Motor neuron (in vitro differentiated cells): ENCODE results near the gene ZBTB21. TPM values are rescaled to one million over a fixed set of nuclear protein-coding genes. Genes with fewer than 3 reads are reported as not detected.
"Not testable (repeated sequence)": the region's sequence is repeated elsewhere in the genome, so short reads cannot be mapped to it uniquely, and the experiment has no call there.

Experiments
- ATAC-seq, 8 experiments: fragments of 200-7000 bp; cut with Tn5 transposase; replicated peaks in 6 of 8; 2 replicates each; pipeline ENCODE4 v1.8.0; 2021; ENCODE audit warnings: mild to moderate bottlenecking in 8 of 8, moderate library complexity in 8 of 8
- H3K27ac ChIP-seq, 2 donors: fragments of 250-450 bp; sonication (Bioruptor Pico); 2 replicates each; pipeline ENCODE4 v1.9.0; 2021; ENCODE audit warnings: antibody characterized with exemption in 2 of 2, mild to moderate bottlenecking in 2 of 2, moderate library complexity in 1 of 2
- H3K4me1 ChIP-seq, 2 donors: fragments of 250-450 bp; sonication (Bioruptor Pico); replicated peaks in 1 of 2; 2 replicates each; pipeline ENCODE4 v1.6.1; 2021; ENCODE audit warnings: antibody characterized with exemption in 2 of 2, mild to moderate bottlenecking in 2 of 2, moderate library complexity in 1 of 2
- H3K4me3 ChIP-seq, 5 donors: fragments of 250-450 bp; sonication (Bioruptor Pico); 2 replicates each; pipeline ENCODE4 v1.9.0; 2021; ENCODE audit warnings: antibody characterized with exemption in 5 of 5, mild to moderate bottlenecking in 5 of 5, moderate library complexity in 4 of 5
- WGBS, 10 experiments: fragments of 450-650 bp; shearing (Covaris generic); methylation state at CpG; one replicate each; pipeline ENCODE4 v1.0.0; 2022; 5-methylcytosine and 5-hydroxymethylcytosine counted together
- in situ Hi-C, 9 experiments: fragments of 400-800 bp; cut with MboI; loops; one replicate each; pipeline ENCODE4 v1.15.0; 2021; ENCODE audit warnings: low sequenced_read_pairs in 9 of 9, low pct_unique_long_range_greater_than_20kb in 2 of 9; ENCODE audit not compliant: unreplicated experiment in 9 of 9
- total RNA-seq, 8 experiments: library from RNA; unstranded; fragments of 300-600 nt; gene quantifications; 2 replicates each; pipeline versions ENCODE4 v1.2.3 to v1.2.4, GENCODE V29; 2022

The ZBTB21 gene
- total RNA-seq, 8 experiments from 2014 or later: 9.0 to 22.3 (median 14.2) TPM

- WGBS, 10 experiments: 83 to 100% (median 93%) methylated on average over 1 to 8 of the region's 20 CpGs; no CpG with 5 or more reads in 1 of the 10 experiments
- in situ Hi-C loops: no loop called here
- ATAC-seq: no peak
- H3K4me3 ChIP-seq: no peak overlapping the region
- H3K4me1 ChIP-seq: peaks cover 0 to 9% of the 10 kb centered on the region in 2 donors
- H3K27ac ChIP-seq: no peak overlapping the region
Observed at GRCh38 chr21:41954654-41955499, 55.3 kb downstream of the ZBTB21 start.

- H3K27ac ChIP-seq: peak within 1 kb of the TSS in 1 of 2 donors; percentile 5
- ATAC-seq: peak; percentile 70 to 82 (median 77)
Observed at GRCh38 chr21:41953831-41954653, 56.1 kb downstream of the ZBTB21 start, which contains the start of gene C2CD2. C2CD2 (minus strand) TSS chr21:41954018; CDS start chr21:41953648, 370 bp downstream.

DNA sequence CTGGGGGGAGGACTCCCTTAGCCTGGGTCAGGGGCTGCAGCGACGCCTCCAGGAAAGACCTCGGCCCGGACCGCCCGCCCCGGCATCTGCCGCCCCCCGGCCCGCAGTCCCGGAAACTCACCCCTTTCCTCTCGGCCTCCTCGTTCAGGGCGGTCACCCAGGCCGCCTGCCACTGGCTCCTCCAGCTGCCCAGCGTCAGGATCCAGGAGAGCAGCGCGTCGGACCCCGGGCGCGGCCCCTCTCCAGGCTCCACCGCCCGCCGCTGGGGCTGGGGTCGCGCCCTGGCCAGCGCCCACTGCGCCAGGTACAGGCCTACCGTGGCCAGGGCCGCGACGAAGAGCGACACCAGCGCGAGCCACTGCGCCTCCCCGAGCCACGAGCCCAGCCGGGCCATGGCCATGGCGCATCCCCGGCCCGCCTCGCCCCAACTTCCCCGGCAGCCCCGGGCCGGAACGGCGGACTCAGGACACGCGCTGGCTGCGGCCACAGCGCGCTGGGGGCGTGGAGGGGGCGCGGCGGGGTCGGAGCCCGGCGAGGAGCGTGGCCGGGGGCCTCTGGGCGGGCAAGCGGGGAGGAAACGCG lies 56.8 kb downstream of the ZBTB21 start:
- peaks cover 0 to 9% of the 10 kb centered on the region in 2 donors for H3K4me1 ChIP-seq
- in situ Hi-C loops: no loop called here
- ATAC-seq: peak; percentile 43 to 62 (median 48)
- peak overlapping the region; percentile 31 to 52 (median 39) for H3K4me3 ChIP-seq
- H3K27ac ChIP-seq: no peak overlapping the region
- no CpG with 5 or more reads among the region's 67 CpGs for WGBS, 10 experiments

More at GRCh38 chr21:41953831-41954653, 56.1 kb downstream of the ZBTB21 start, which contains the start of gene C2CD2:
- in situ Hi-C loops: no loop called here
- H3K4me3 ChIP-seq: peak within 1 kb of the TSS; percentile 31 to 52 (median 39)
- peaks cover 0 to 9% of the 10 kb centered on the region in 2 donors for H3K4me1 ChIP-seq
- 80% methylated on average over 1 of the region's 85 CpGs; no CpG with 5 or more reads in 9 of the 10 experiments for WGBS, 10 experiments

GRCh38 chr21:41952568-41953248 lies 57.5 kb downstream of the ZBTB21 start:
- Histone ChIP-seq H3K4me3 (peak overlapping the region; percentile 31 to 52 (median 39)), H3K4me1 (peaks cover 0 to 9% of the 10 kb centered on the region in 2 donors), H3K27ac (no peak overlapping the region)
- peak in 5 of 8 experiments; percentile 4 to 12 (median 8) for ATAC-seq
- in situ Hi-C loops: no loop called here
- 54 to 100% (median 74%) methylated on average over 2 to 16 of the region's 30 CpGs; no CpG with 5 or more reads in 2 of the 10 experiments for WGBS, 10 experiments

- ATAC-seq: no peak
- Histone ChIP-seq H3K27ac (no peak overlapping the region), H3K4me3 (no peak overlapping the region), H3K4me1 (peaks cover 0 to 9% of the 10 kb centered on the region in 2 donors)
- WGBS, 10 experiments: 60 to 100% (median 88%) methylated on average over 1 to 5 of the region's 5 CpGs; no CpG with 5 or more reads in 3 of the 10 experiments
- in situ Hi-C loops: no loop called here
Observed at GRCh38 chr21:41951876-41952567, 58.1 kb downstream of the ZBTB21 start.

- peaks cover 0 to 9% of the 10 kb centered on the region in 2 donors for H3K4me1 ChIP-seq
- WGBS, 10 experiments: 17 to 68% (median 30%) methylated on average over 1 to 3 of the region's 14 CpGs; no CpG with 5 or more reads in 5 of the 10 experiments
- H3K27ac ChIP-seq: no peak overlapping the region
- no peak for ATAC-seq
- in situ Hi-C loops: no loop called here
- no peak overlapping the region for H3K4me3 ChIP-seq
Observed at GRCh38 chr21:41950941-41951351, 59.2 kb downstream of the ZBTB21 start.

DNA sequence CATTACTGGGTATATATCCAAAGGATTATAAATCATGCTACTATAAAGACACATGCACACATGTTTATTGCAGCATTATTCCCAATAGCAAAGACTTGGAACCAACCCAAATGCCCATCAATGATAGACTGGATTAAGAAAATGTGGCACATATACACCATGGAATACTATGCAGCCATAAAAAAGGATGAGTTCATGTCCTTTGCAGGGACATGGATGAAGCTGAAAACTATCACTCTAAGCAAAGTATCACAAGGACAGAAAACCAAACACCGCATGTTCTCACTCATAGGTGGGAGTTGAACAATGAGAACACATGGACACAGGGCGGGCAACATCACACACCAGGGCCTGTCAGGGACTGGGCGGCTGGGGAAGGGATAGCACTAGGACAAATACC lies 60.5 kb downstream of the ZBTB21 start:
- in situ Hi-C loops: loop anchor here in 1 of 9 experiments (25.0 kb wide), 1 partner anchor 163 kb away; no protein-coding TSS in a partner anchor
- ATAC-seq, H3K27ac ChIP-seq, H3K4me3 ChIP-seq, H3K4me1 ChIP-seq: not testable (repeated sequence)
- 94 to 100% (median 100%) methylated on average over 1 to 3 of the region's 3 CpGs; no CpG with 5 or more reads in 5 of the 10 experiments for WGBS, 10 experiments

GRCh38 chr21:41948901-41949300 lies 61.3 kb downstream of the ZBTB21 start:
- in situ Hi-C loops: loop anchor here in 1 of 9 experiments (25.0 kb wide), 1 partner anchor 163 kb away; no protein-coding TSS in a partner anchor
- 90 to 100% (median 100%) methylated on average over 1 to 8 of the region's 11 CpGs; no CpG with 5 or more reads in 2 of the 10 experiments for WGBS, 10 experiments
- ATAC-seq: no peak
- Histone ChIP-seq H3K4me1 (peaks cover 0 to 5% of the 10 kb centered on the region in 2 donors), H3K27ac (no peak overlapping the region), H3K4me3 (no peak overlapping the region)

- H3K4me1 ChIP-seq: peaks cover 0 to 5% of the 10 kb centered on the region in 2 donors
- H3K4me3 ChIP-seq: no peak overlapping the region
- in situ Hi-C loops: loop anchor here in 1 of 9 experiments (25.0 kb wide), 1 partner anchor 164 kb away; no protein-coding TSS in a partner anchor
- H3K27ac ChIP-seq: no peak overlapping the region
- ATAC-seq: peak in 5 of 8 experiments; percentile 26 to 64 (median 56)
- WGBS, 10 experiments: 43 to 100% (median 85%) methylated on average over 1 to 3 of the region's 9 CpGs; no CpG with 5 or more reads in 4 of the 10 experiments
Observed at GRCh38 chr21:41948078-41948895, 61.9 kb downstream of the ZBTB21 start.

- Histone ChIP-seq H3K4me1 (no peaks in the 10 kb centered on the region), H3K4me3 (no peak overlapping the region), H3K27ac (no peak overlapping the region)
- in situ Hi-C loops: loop anchor here in 1 of 9 experiments (25.0 kb wide), 1 partner anchor 166 kb away; no protein-coding TSS in a partner anchor
- no peak for ATAC-seq
- WGBS, 10 experiments: 60 to 100% (median 94%) methylated on average over 1 to 8 of the region's 8 CpGs
Observed at GRCh38 chr21:41945982-41946381, 64.2 kb downstream of the ZBTB21 start.

DNA sequence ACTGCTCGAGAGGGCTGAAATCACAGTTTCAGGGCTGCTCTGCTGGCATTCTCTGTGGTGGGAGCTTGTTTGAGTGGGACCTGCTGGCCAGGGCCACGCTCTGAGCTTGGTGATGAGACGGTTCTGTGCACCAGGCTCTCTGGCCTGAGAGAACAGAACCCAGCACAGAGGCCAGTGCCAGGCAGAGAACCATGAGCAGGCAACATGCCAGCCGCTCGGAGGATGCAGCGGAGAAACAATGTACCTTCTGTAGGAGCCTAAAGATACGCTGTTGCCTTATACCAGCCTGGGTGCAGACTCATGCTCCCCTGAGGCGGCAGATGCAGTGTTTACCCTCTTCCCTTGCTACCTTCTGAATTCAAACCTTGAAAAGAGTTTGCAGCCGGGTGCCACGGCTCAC lies 66.3 kb downstream of the ZBTB21 start:
- no peak for ATAC-seq
- in situ Hi-C loops: loop anchor here in 1 of 9 experiments (25.0 kb wide), 1 partner anchor 168 kb away; no protein-coding TSS in a partner anchor
- Histone ChIP-seq H3K27ac (no peak overlapping the region), H3K4me3 (no peak overlapping the region), H3K4me1 (no peaks in the 10 kb centered on the region)
- 50 to 100% (median 88%) methylated on average over 1 to 5 of the region's 10 CpGs; no CpG with 5 or more reads in 2 of the 10 experiments for WGBS, 10 experiments
